C4-2B (cell line): ENCODE data around the gene ENOX2.

Experiments
- ZFX ChIP-seq: fragments of 450-650 bp; IDR thresholded peaks from 2 replicates; pipeline ENCODE4 v1.6.1; 2017
- TF ChIP-seq, protein P1 (sequence below): fragments of 450-650 bp; conservative IDR thresholded peaks from 2 replicates; pipeline ENCODE4 v1.5.1; 2017; ENCODE audit warnings: mild to moderate bottlenecking

GRCh38 chrX:130702867-130703707 lies 199.9 kb downstream of the ENOX2 start:
- TF ChIP-seq, protein P1, sequence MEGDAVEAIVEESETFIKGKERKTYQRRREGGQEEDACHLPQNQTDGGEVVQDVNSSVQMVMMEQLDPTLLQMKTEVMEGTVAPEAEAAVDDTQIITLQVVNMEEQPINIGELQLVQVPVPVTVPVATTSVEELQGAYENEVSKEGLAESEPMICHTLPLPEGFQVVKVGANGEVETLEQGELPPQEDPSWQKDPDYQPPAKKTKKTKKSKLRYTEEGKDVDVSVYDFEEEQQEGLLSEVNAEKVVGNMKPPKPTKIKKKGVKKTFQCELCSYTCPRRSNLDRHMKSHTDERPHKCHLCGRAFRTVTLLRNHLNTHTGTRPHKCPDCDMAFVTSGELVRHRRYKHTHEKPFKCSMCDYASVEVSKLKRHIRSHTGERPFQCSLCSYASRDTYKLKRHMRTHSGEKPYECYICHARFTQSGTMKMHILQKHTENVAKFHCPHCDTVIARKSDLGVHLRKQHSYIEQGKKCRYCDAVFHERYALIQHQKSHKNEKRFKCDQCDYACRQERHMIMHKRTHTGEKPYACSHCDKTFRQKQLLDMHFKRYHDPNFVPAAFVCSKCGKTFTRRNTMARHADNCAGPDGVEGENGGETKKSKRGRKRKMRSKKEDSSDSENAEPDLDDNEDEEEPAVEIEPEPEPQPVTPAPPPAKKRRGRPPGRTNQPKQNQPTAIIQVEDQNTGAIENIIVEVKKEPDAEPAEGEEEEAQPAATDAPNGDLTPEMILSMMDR, result no peak
- no peak for TF ChIP-seq ZFX
